K562 (cell line): ENCODE results near the gene ID1. TPM values are rescaled to one million over a fixed set of nuclear protein-coding genes. Genes with fewer than 3 reads are reported as not detected.
A peak's percentile ranks its signal among the peaks of the same experiment; 100 is the strongest.

Source experiments
- ARID1B ChIP-seq: fragments of 450-650 bp; IDR thresholded peaks from 2 replicates; pipeline ENCODE4 v1.6.1; 2016; ENCODE audit warnings: antibody characterized with exemption, mild to moderate bottlenecking, inconsistent platforms
- BHLHE40 ChIP-seq: IDR thresholded peaks from 2 replicates; pipeline ENCODE4 v1.6.1; 2011; ENCODE audit warnings: low read length, improper control_type of control experiment
- CBX2 ChIP-seq: fragments of 200-600 bp; sonication (generic); IDR thresholded peaks from one replicate; pipeline ENCODE4 v1.6.1; 2012; ENCODE audit warnings: mild to moderate bottlenecking, low read length, inconsistent platforms; ENCODE audit not compliant: insufficient read depth, poor library complexity, severe bottlenecking
- CHD2 ChIP-seq: IDR thresholded peaks from 2 replicates; pipeline ENCODE4 v1.6.1; 2011; ENCODE audit warnings: low read depth, low read length
- DDX20 ChIP-seq: fragments of 450-650 bp; IDR thresholded peaks from 2 replicates; pipeline ENCODE4 v1.6.1; 2016; ENCODE audit warnings: missing genetic modification characterization, low read depth, mild to moderate bottlenecking, missing compliant biosample characterization, moderate library complexity
- E2F4 ChIP-seq: sonication (generic); formaldehyde crosslinking; IDR thresholded peaks from 2 replicates; pipeline ENCODE4 v1.8.0; 2022; ENCODE audit warnings: mild to moderate bottlenecking, low read depth, missing genetic modification reagents
- ERF ChIP-seq: fragments of 450-650 bp; formaldehyde crosslinking; IDR thresholded peaks from 2 replicates; pipeline ENCODE4 v1.4.0; 2020; ENCODE audit warnings: mild to moderate bottlenecking, mixed read lengths
- FOXK1 ChIP-seq: sonication (generic); formaldehyde crosslinking; IDR thresholded peaks from 2 replicates; pipeline ENCODE4 v1.8.0; 2022; ENCODE audit warnings: missing genetic modification reagents, mild to moderate bottlenecking, borderline replicate concordance
- GATAD2B ChIP-seq: fragments of 450-650 bp; IDR thresholded peaks from 2 replicates; pipeline ENCODE4 v1.6.1; 2017; ENCODE audit warnings: mild to moderate bottlenecking, borderline replicate concordance
- L3MBTL2 ChIP-seq: fragments of 450-650 bp; IDR thresholded peaks from 2 replicates; pipeline ENCODE4 v1.6.1; 2016; ENCODE audit warnings: mild to moderate bottlenecking, moderate library complexity
- LARP7 ChIP-seq: fragments of 450-650 bp; IDR thresholded peaks from 2 replicates; pipeline ENCODE4 v1.6.1; 2016
- MTA3 ChIP-seq: fragments of 450-650 bp; formaldehyde crosslinking; IDR thresholded peaks from 2 replicates; pipeline ENCODE4 v1.6.1; 2017; ENCODE audit warnings: mild to moderate bottlenecking, borderline replicate concordance
- MTF1 ChIP-seq: fragments of 250-450 bp; sonication (Bioruptor Pico); IDR thresholded peaks from 2 replicates; pipeline ENCODE4 v1.9.0; 2021; ENCODE audit warnings: moderate library complexity, mild to moderate bottlenecking, inconsistent platforms, borderline replicate concordance
- NCOA1 ChIP-seq: fragments of 450-650 bp; IDR thresholded peaks from 2 replicates; pipeline ENCODE4 v1.6.1; 2016; ENCODE audit warnings: low read depth
- SIN3A ChIP-seq, 2 experiments: fragments of 150-350 bp in 1 of 2; IDR thresholded peaks; 2 replicates each; pipeline ENCODE4 v1.6.1; 2011 to 2016; ENCODE audit warnings: borderline replicate concordance in 2 of 2, low read depth in 2 of 2, low read length in 2 of 2, mild to moderate bottlenecking in 2 of 2, moderate library complexity in 2 of 2; ENCODE audit not compliant: control insufficient read depth in 1 of 2
- THRB ChIP-seq: fragments of 450-650 bp; formaldehyde crosslinking; conservative IDR thresholded peaks from 2 replicates; pipeline ENCODE4 v1.4.0; 2022; ENCODE audit warnings: mild to moderate bottlenecking, missing genetic modification characterization
- ZNF57 ChIP-seq: fragments of 450-650 bp; formaldehyde crosslinking; IDR thresholded peaks from 2 replicates; pipeline ENCODE4 v1.4.0; 2020; ENCODE audit warnings: mild to moderate bottlenecking, moderate library complexity
- ZNF695 ChIP-seq: fragments of 450-650 bp; formaldehyde crosslinking; IDR thresholded peaks from 2 replicates; pipeline ENCODE4 v1.4.0; 2020; ENCODE audit warnings: mild to moderate bottlenecking, moderate library complexity
- ZSCAN29 ChIP-seq: fragments of 450-650 bp; IDR thresholded peaks from 2 replicates; pipeline ENCODE4 v1.6.1; 2017
- polyA plus RNA-seq, 8 experiments: library from polyadenylated mRNA; depleted of rRNA in 4 of 8; stranded (reverse) in 5 of 8; unstranded in 3 of 8; fragments of >200 nt; fragmentation: Nextera tagmentation in 2 of 8; fragmentation: Illumina TruSeq in 1 of 8; extraction: Ambion mirVana in 2 of 8; extraction: Trizol in 1 of 8; gene quantifications; 2 replicates each; pipeline versions ENCODE4 v1.2.1 to v1.2.3, GENCODE V29; 2011 to 2014; ENCODE audit warnings: inconsistent platforms in 1 of 8, missing spikeins in 1 of 8
- total RNA-seq, 7 experiments: library from RNA; depleted of rRNA in 6 of 7; stranded (reverse); fragments of >200 nt in 6 of 7; fragmentation: Illumina TruSeq in 2 of 7; extraction: Trizol in 2 of 7; gene quantifications; 2 replicates each; pipeline versions ENCODE4 v1.2.1 to v1.2.3, GENCODE V29; 2011 to 2021; ENCODE audit warnings: low replicate concordance in 1 of 7
- TF ChIP-seq, protein P1 (sequence below): fragments of 450-650 bp; IDR thresholded peaks from 2 replicates; pipeline ENCODE4 v1.6.1; 2014; ENCODE audit warnings: low read depth, mild to moderate bottlenecking, moderate library complexity, borderline replicate concordance
- TF ChIP-seq, protein P2 (sequence below): fragments of 250-450 bp; sonication (Bioruptor Pico); IDR thresholded peaks from 2 replicates; pipeline ENCODE4 v1.5.0; 2022; ENCODE audit warnings: mild to moderate bottlenecking

Gene ID1
- total and polyA plus RNA-seq, 9 of the 15 experiments (the other 6 are each of a cell fraction or from before 2014, with no cell fraction given): 1.4 to 358 (median 65.0) TPM

- no peak for TF ChIP-seq FOXK1 (CRISPR knock-in tag)
- TF ChIP-seq ZNF695 (CRISPR knock-in tag): no peak
- TF ChIP-seq ERF (CRISPR knock-in tag): peak; percentile 82; the same call in 1 of the 2 replicates
- peak; percentile 48; the same call in 1 of the 2 replicates for TF ChIP-seq THRB
- TF ChIP-seq, protein P1, sequence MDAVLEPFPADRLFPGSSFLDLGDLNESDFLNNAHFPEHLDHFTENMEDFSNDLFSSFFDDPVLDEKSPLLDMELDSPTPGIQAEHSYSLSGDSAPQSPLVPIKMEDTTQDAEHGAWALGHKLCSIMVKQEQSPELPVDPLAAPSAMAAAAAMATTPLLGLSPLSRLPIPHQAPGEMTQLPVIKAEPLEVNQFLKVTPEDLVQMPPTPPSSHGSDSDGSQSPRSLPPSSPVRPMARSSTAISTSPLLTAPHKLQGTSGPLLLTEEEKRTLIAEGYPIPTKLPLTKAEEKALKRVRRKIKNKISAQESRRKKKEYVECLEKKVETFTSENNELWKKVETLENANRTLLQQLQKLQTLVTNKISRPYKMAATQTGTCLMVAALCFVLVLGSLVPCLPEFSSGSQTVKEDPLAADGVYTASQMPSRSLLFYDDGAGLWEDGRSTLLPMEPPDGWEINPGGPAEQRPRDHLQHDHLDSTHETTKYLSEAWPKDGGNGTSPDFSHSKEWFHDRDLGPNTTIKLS: peak; percentile 92
- peak; percentile 56 for TF ChIP-seq L3MBTL2
- peak; percentile 87 for TF ChIP-seq ARID1B
- TF ChIP-seq MTA3: peak; percentile 82
- TF ChIP-seq ZNF57: no peak
- no peak; the same call in 1 of the 2 replicates for TF ChIP-seq NCOA1
- TF ChIP-seq GATAD2B: peak; percentile 99
- no peak for TF ChIP-seq CBX2
- TF ChIP-seq, protein P2, sequence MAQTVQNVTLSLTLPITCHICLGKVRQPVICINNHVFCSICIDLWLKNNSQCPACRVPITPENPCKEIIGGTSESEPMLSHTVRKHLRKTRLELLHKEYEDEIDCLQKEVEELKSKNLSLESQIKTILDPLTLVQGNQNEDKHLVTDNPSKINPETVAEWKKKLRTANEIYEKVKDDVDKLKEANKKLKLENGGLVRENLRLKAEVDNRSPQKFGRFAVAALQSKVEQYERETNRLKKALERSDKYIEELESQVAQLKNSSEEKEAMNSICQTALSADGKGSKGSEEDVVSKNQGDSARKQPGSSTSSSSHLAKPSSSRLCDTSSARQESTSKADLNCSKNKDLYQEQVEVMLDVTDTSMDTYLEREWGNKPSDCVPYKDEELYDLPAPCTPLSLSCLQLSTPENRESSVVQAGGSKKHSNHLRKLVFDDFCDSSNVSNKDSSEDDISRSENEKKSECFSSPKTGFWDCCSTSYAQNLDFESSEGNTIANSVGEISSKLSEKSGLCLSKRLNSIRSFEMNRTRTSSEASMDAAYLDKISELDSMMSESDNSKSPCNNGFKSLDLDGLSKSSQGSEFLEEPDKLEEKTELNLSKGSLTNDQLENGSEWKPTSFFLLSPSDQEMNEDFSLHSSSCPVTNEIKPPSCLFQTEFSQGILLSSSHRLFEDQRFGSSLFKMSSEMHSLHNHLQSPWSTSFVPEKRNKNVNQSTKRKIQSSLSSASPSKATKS (CRISPR knock-in tag): 0 out of 2 replicates have a peak, but pooled peaks have one; percentile 18
- no peak; the same call in 1 of the 2 replicates for TF ChIP-seq LARP7
- TF ChIP-seq MTF1 (CRISPR knock-in tag): no peak
- TF ChIP-seq ZSCAN29: no peak
- peak; percentile 9; the same call in 1 of the 2 replicates for TF ChIP-seq CHD2
- TF ChIP-seq E2F4 (CRISPR knock-in tag): no peak
- peak in 1 of 2 experiments; percentile 59; a peak in 1 of 4 replicates for TF ChIP-seq SIN3A (IDR thresholded peaks at IDR 0.05; ENCODE audit: borderline replicate concordance in 2 of 2, control insufficient read depth in 1 of 2, low read depth in 2 of 2, low read length in 2 of 2)
- peak; percentile 47; the same call in 1 of the 2 replicates for TF ChIP-seq DDX20 (tag)
- peak; percentile 81 for TF ChIP-seq BHLHE40
These were observed 32.2 kb upstream of the ID1 start (continued) for GRCh38 chr20:31572701-31573554.
